SIG-M5 treated with dmso at 0.1 percent for 504 hours (cell line): ENCODE results near the gene AREL1.
A peak's percentile ranks its signal among the peaks of the same experiment; 100 is the strongest.

Source experiments
- DNase-seq: peaks from one replicate; lab custom pipeline; 2025; ENCODE audit not compliant: unreplicated experiment; lab: John Stamatoyannopoulos, UW

AREL1 gene

GRCh38 chr14:74637178-74637550 lies 75.7 kb downstream of the AREL1 start:
- no peak for DNase-seq

- no peak for DNase-seq
Observed at GRCh38 chr14:74636424-74637177, 76.3 kb downstream of the AREL1 start.

GRCh38 chr14:74635847-74636246 lies 77.0 kb downstream of the AREL1 start:
- no peak for DNase-seq

GRCh38 chr14:74634964-74635363 lies 77.9 kb downstream of the AREL1 start:
- DNase-seq = no peak

GRCh38 chr14:74634481-74634880 lies 78.4 kb downstream of the AREL1 start:
- no peak for DNase-seq

GRCh38 chr14:74630881-74631690 lies 81.8 kb downstream of the AREL1 start:
- DNase-seq = no peak

- no peak for DNase-seq
Observed at GRCh38 chr14:74628418-74628817, 84.5 kb downstream of the AREL1 start.

GRCh38 chr14:74627076-74627475 lies 85.8 kb downstream of the AREL1 start:
- peak; percentile 66 for DNase-seq

GRCh38 chr14:74622257-74622656 lies 90.6 kb downstream of the AREL1 start:
- no peak for DNase-seq

- no peak for DNase-seq
Observed at GRCh38 chr14:74621556-74621955, 91.3 kb downstream of the AREL1 start.

GRCh38 chr14:74620923-74621322 lies 92.0 kb downstream of the AREL1 start:
- DNase-seq = no peak

- peak; percentile 29 for DNase-seq
Observed at GRCh38 chr14:74620497-74620921, 92.4 kb downstream of the AREL1 start.

GRCh38 chr14:74619672-74620131 lies 93.2 kb downstream of the AREL1 start:
- DNase-seq = no peak

GRCh38 chr14:74618078-74618952 lies 94.6 kb downstream of the AREL1 start:
- DNase-seq = peak; percentile 85

- DNase-seq = no peak
Observed at GRCh38 chr14:74616996-74617700, 95.7 kb downstream of the AREL1 start.

- peak; percentile 41 for DNase-seq
Observed at GRCh38 chr14:74616507-74616906, 96.4 kb downstream of the AREL1 start.

GRCh38 chr14:74615735-74616134 lies 97.1 kb downstream of the AREL1 start:
- no peak for DNase-seq

GRCh38 chr14:74614508-74615495 lies 98.1 kb downstream of the AREL1 start:
- peak; percentile 12 for DNase-seq

GRCh38 chr14:74613211-74613914 lies 99.5 kb downstream of the AREL1 start:
- DNase-seq = no peak
